Measurements from ENCODE around the gene TRPV5. TPM values are rescaled to one million over a fixed set of nuclear protein-coding genes. Genes with fewer than 3 reads are reported as not detected.

TRPV5 gene
- total RNA-seq, 3 donors from 2014 or later, result 0.15 to 1.3 TPM; not detected in 1

- Histone ChIP-seq H3K4me1 (no peaks in the 10 kb centered on the region), H3K9me3 (no peaks in the 10 kb centered on the region), H3K27ac (peak overlapping the region; percentile 1 to 46), H3K4me3 (peak overlapping the region in 1 of 3 donors; percentile 12), H3K27me3 (no peaks in the 10 kb centered on the region), H3K36me3 (no peaks in the 10 kb centered on the region)
- DNase-seq (ENCODE audit: low spot score in 2 of 2), result peak in 1 of 2 donors; percentile 56
- TF ChIP-seq CTCF (IDR thresholded peaks at IDR 0.05) (no peak), POLR2A (IDR thresholded peaks at IDR 0.05) (no peak), POLR2AphosphoS5 (IDR thresholded peaks at IDR 0.05) (peak in 1 of 3 donors; percentile 12)
- intact Hi-C loops (cut with DNase I; ENCODE audit: low total_unique reads), result no loop called here
Measured at GRCh38 chr7:142882338-142882678, 51.2 kb downstream of the TRPV5 start.

- peak overlapping the region in 1 of 3 donors; percentile 12 for H3K4me3 ChIP-seq
- H3K27me3 ChIP-seq, result no peaks in the 10 kb centered on the region
- intact Hi-C loops (cut with DNase I; ENCODE audit: low total_unique reads), result no loop called here
- no peaks in the 10 kb centered on the region for H3K36me3 ChIP-seq
- DNase-seq (ENCODE audit: low spot score in 2 of 2), result no peak
- H3K27ac ChIP-seq, result peak overlapping the region; percentile 1 to 46
- TF ChIP-seq POLR2A (IDR thresholded peaks at IDR 0.05) (no peak), CTCF (IDR thresholded peaks at IDR 0.05) (no peak), POLR2AphosphoS5 (IDR thresholded peaks at IDR 0.05) (no peak)
- no peaks in the 10 kb centered on the region for H3K9me3 ChIP-seq
- no peaks in the 10 kb centered on the region for H3K4me1 ChIP-seq
Measured at GRCh38 chr7:142881586-142882337, 51.8 kb downstream of the TRPV5 start.

DNA sequence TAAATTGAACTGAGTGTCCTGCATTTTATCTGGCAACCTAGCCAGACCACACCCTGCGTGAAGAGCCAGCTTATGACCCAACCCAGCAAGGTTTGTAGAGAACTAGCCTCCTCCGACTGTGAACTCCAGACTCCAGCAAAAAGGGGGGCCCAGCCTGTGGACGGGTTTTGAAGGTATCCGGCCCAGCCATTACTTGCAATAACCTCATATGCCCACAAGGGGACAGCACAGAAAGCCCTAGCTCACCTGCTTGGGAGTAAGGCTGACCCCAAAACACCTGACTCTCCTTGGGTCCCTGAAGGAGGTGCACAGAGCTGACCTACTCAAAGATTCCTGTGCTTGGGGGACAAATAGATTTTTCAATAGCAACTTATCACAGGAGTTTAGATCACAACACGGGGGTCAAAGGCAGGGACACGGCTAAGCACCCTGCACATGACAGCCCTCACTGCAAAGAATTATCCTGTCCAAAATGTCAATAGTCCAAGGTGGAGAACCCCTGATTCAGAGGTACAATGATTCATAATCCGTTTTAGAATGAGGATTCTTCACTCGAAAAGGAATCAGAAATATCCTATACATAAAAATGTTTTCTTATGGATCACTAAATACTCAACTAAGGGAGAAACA lies 52.6 kb downstream of the TRPV5 start:
- DNase-seq (ENCODE audit: low spot score in 2 of 2), result no peak
- Histone ChIP-seq H3K27me3 (no peaks in the 10 kb centered on the region), H3K9me3 (no peaks in the 10 kb centered on the region), H3K4me3 (no peak overlapping the region), H3K4me1 (no peaks in the 10 kb centered on the region), H3K27ac (no peak overlapping the region), H3K36me3 (no peaks in the 10 kb centered on the region)
- intact Hi-C loops (cut with DNase I; ENCODE audit: low total_unique reads), result no loop called here
- TF ChIP-seq CTCF (IDR thresholded peaks at IDR 0.05) (peak; percentile 55 to 80 (median 65)), POLR2A (IDR thresholded peaks at IDR 0.05) (no peak), POLR2AphosphoS5 (IDR thresholded peaks at IDR 0.05) (no peak)

- DNase-seq (ENCODE audit: low spot score in 2 of 2), result no peak
- Histone ChIP-seq H3K27me3 (no peaks in the 10 kb centered on the region), H3K4me1 (no peaks in the 10 kb centered on the region), H3K9me3 (no peaks in the 10 kb centered on the region), H3K27ac (no peak overlapping the region), H3K4me3 (no peak overlapping the region), H3K36me3 (no peaks in the 10 kb centered on the region)
- TF ChIP-seq POLR2AphosphoS5 (IDR thresholded peaks at IDR 0.05) (no peak), CTCF (IDR thresholded peaks at IDR 0.05) (no peak), POLR2A (IDR thresholded peaks at IDR 0.05) (no peak)
- intact Hi-C loops (cut with DNase I; ENCODE audit: low total_unique reads), result no loop called here
Measured at GRCh38 chr7:142879060-142879459, 54.5 kb downstream of the TRPV5 start.

DNA sequence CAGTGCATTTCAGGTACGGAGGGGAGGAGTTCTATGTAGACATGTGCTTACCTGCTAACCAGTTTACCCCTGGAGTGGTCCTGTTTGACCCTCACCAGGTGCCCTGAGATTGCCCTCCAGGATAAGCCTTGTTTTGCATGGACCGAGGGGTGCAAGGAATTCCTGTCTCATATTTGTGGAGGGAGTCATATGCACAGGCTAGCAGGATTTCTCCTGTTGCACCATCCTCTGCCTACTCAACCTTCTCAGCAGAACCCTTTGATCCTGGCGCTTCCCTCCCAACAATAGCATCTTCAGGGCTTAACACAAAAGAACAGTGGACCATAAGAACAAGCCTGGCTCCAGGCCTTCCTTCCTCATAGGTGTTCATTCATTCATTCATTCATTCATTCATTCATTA lies 55.2 kb downstream of the TRPV5 start:
- TF ChIP-seq POLR2A (IDR thresholded peaks at IDR 0.05), result no peak
- TF ChIP-seq CTCF (IDR thresholded peaks at IDR 0.05), result no peak
- TF ChIP-seq POLR2AphosphoS5 (IDR thresholded peaks at IDR 0.05), result no peak
- H3K4me3 ChIP-seq, result no peak overlapping the region
- no peak for DNase-seq (ENCODE audit: low spot score in 2 of 2)
- intact Hi-C loops (cut with DNase I; ENCODE audit: low total_unique reads), result no loop called here
- no peaks in the 10 kb centered on the region for H3K4me1 ChIP-seq
- H3K27ac ChIP-seq, result no peak overlapping the region
- H3K36me3 ChIP-seq, result no peaks in the 10 kb centered on the region
- H3K27me3 ChIP-seq, result no peaks in the 10 kb centered on the region
- no peaks in the 10 kb centered on the region for H3K9me3 ChIP-seq
